ENCODE measurements around the gene ZNF248.

Gene ZNF248

GRCh38 chr10:37754538-37755323 lies 102.7 kb downstream of the ZNF248 start:
- ATAC-seq (ENCODE audit: low read depth) (peak; percentile 70), DNase-seq (ENCODE audit: low spot score) (no peak)
- H3K9me3 ChIP-seq (ENCODE audit: severe bottlenecking) = no peaks in the 10 kb centered on the region
- H3K4me1 ChIP-seq (ENCODE audit: insufficient read depth, poor library complexity, severe bottlenecking) = no peaks in the 10 kb centered on the region
- no peaks in the 10 kb centered on the region for H3K36me3 ChIP-seq (ENCODE audit: low read depth)
- H3K4me3 ChIP-seq (ENCODE audit: severe bottlenecking) = no peak overlapping the region
- TF ChIP-seq, protein P1, sequence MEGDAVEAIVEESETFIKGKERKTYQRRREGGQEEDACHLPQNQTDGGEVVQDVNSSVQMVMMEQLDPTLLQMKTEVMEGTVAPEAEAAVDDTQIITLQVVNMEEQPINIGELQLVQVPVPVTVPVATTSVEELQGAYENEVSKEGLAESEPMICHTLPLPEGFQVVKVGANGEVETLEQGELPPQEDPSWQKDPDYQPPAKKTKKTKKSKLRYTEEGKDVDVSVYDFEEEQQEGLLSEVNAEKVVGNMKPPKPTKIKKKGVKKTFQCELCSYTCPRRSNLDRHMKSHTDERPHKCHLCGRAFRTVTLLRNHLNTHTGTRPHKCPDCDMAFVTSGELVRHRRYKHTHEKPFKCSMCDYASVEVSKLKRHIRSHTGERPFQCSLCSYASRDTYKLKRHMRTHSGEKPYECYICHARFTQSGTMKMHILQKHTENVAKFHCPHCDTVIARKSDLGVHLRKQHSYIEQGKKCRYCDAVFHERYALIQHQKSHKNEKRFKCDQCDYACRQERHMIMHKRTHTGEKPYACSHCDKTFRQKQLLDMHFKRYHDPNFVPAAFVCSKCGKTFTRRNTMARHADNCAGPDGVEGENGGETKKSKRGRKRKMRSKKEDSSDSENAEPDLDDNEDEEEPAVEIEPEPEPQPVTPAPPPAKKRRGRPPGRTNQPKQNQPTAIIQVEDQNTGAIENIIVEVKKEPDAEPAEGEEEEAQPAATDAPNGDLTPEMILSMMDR (IDR thresholded peaks at IDR 0.05; ENCODE audit: poor library complexity, severe bottlenecking) = peak; percentile 79
- H3K27ac ChIP-seq (ENCODE audit: poor library complexity, severe bottlenecking) = no peak overlapping the region
- H3K27me3 ChIP-seq (ENCODE audit: insufficient read depth, poor library complexity, severe bottlenecking) = no peaks in the 10 kb centered on the region

- TF ChIP-seq, protein P1 (IDR thresholded peaks at IDR 0.05; ENCODE audit: poor library complexity, severe bottlenecking) = no peak
- H3K36me3 ChIP-seq (ENCODE audit: low read depth) = no peaks in the 10 kb centered on the region
- H3K4me1 ChIP-seq (ENCODE audit: insufficient read depth, poor library complexity, severe bottlenecking) = no peaks in the 10 kb centered on the region
- DNase-seq (ENCODE audit: low spot score) (no peak), ATAC-seq (ENCODE audit: low read depth) (0 out of 3 replicates have a peak, but pooled peaks have one; percentile 21)
- H3K9me3 ChIP-seq (ENCODE audit: severe bottlenecking) = no peaks in the 10 kb centered on the region
- no peaks in the 10 kb centered on the region for H3K27me3 ChIP-seq (ENCODE audit: insufficient read depth, poor library complexity, severe bottlenecking)
- H3K4me3 ChIP-seq (ENCODE audit: severe bottlenecking) = no peak overlapping the region
- H3K27ac ChIP-seq (ENCODE audit: poor library complexity, severe bottlenecking) = no peak overlapping the region
These were observed 105.0 kb downstream of the ZNF248 start for GRCh38 chr10:37752334-37752875.

DNA sequence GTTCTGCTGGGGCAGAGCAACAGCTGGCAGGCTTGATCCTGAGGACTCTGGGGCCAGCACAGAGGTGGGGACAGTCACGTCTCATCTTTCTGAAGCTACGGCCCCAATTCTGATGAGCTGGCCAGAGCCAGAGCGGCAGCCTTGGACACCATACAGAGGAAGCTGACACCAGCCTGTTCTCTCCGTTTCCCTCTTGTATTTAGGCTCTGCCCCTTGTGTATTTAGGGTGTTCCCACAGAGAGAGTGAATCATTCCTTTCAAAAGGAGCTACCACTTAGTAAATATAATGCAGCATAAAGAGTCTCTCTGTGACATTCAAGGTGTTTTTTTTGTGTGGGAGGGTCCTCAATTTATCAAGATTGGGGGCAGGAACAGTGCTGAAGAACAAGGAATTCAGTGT lies 109.2 kb downstream of the ZNF248 start:
- TF ChIP-seq, protein P1 (IDR thresholded peaks at IDR 0.05; ENCODE audit: poor library complexity, severe bottlenecking) = no peak
- no peaks in the 10 kb centered on the region for H3K9me3 ChIP-seq (ENCODE audit: severe bottlenecking)

GRCh38 chr10:37747081-37747480 lies 110.3 kb downstream of the ZNF248 start:
- H3K4me1 ChIP-seq (ENCODE audit: insufficient read depth, poor library complexity, severe bottlenecking) = no peaks in the 10 kb centered on the region
- H3K36me3 ChIP-seq (ENCODE audit: low read depth) = no peaks in the 10 kb centered on the region
- TF ChIP-seq, protein P1 (IDR thresholded peaks at IDR 0.05; ENCODE audit: poor library complexity, severe bottlenecking) = no peak
- no peak overlapping the region for H3K4me3 ChIP-seq (ENCODE audit: severe bottlenecking)
- ATAC-seq (ENCODE audit: low read depth) = no peak
- H3K27ac ChIP-seq (ENCODE audit: poor library complexity, severe bottlenecking) = no peak overlapping the region
- no peaks in the 10 kb centered on the region for H3K9me3 ChIP-seq (ENCODE audit: severe bottlenecking)
- DNase-seq (ENCODE audit: low spot score) = no peak
- H3K27me3 ChIP-seq (ENCODE audit: insufficient read depth, poor library complexity, severe bottlenecking) = no peaks in the 10 kb centered on the region

More for the DNA sequence above, 109.2 kb downstream of the ZNF248 start:
- Histone ChIP-seq H3K4me3 (ENCODE audit: severe bottlenecking) (no peak overlapping the region), H3K27ac (ENCODE audit: poor library complexity, severe bottlenecking) (no peak overlapping the region), H3K36me3 (ENCODE audit: low read depth) (no peaks in the 10 kb centered on the region), H3K27me3 (ENCODE audit: insufficient read depth, poor library complexity, severe bottlenecking) (no peaks in the 10 kb centered on the region), H3K4me1 (ENCODE audit: insufficient read depth, poor library complexity, severe bottlenecking) (no peaks in the 10 kb centered on the region)
- DNase-seq (ENCODE audit: low spot score) (no peak), ATAC-seq (ENCODE audit: low read depth) (no peak)

- no peaks in the 10 kb centered on the region for H3K9me3 ChIP-seq (ENCODE audit: severe bottlenecking)
- ATAC-seq (ENCODE audit: low read depth) (no peak), DNase-seq (ENCODE audit: low spot score) (no peak)
- no peaks in the 10 kb centered on the region for H3K27me3 ChIP-seq (ENCODE audit: insufficient read depth, poor library complexity, severe bottlenecking)
- no peaks in the 10 kb centered on the region for H3K36me3 ChIP-seq (ENCODE audit: low read depth)
- no peak overlapping the region for H3K27ac ChIP-seq (ENCODE audit: poor library complexity, severe bottlenecking)
- H3K4me1 ChIP-seq (ENCODE audit: insufficient read depth, poor library complexity, severe bottlenecking) = no peaks in the 10 kb centered on the region
- TF ChIP-seq, protein P1 (IDR thresholded peaks at IDR 0.05; ENCODE audit: poor library complexity, severe bottlenecking) = no peak
- H3K4me3 ChIP-seq (ENCODE audit: severe bottlenecking) = no peak overlapping the region
These were observed 115.6 kb downstream of the ZNF248 start for GRCh38 chr10:37741831-37742230.
